NCI-H146 treated with DMSO at 0.1 percent for 48 hours (cell line): Measurements from ENCODE around the gene CDHR4.
A peak's percentile ranks its signal among the peaks of the same experiment; 100 is the strongest.
"Not testable (repeated sequence)": the region's sequence is repeated elsewhere in the genome, so short reads cannot be mapped to it uniquely, and the experiment has no call there.

ENCODE experiments used
- DNase-seq: peaks from one replicate; lab custom pipeline; 2025; ENCODE audit not compliant: unreplicated experiment; lab: John Stamatoyannopoulos, UW

The CDHR4 gene, protein sequence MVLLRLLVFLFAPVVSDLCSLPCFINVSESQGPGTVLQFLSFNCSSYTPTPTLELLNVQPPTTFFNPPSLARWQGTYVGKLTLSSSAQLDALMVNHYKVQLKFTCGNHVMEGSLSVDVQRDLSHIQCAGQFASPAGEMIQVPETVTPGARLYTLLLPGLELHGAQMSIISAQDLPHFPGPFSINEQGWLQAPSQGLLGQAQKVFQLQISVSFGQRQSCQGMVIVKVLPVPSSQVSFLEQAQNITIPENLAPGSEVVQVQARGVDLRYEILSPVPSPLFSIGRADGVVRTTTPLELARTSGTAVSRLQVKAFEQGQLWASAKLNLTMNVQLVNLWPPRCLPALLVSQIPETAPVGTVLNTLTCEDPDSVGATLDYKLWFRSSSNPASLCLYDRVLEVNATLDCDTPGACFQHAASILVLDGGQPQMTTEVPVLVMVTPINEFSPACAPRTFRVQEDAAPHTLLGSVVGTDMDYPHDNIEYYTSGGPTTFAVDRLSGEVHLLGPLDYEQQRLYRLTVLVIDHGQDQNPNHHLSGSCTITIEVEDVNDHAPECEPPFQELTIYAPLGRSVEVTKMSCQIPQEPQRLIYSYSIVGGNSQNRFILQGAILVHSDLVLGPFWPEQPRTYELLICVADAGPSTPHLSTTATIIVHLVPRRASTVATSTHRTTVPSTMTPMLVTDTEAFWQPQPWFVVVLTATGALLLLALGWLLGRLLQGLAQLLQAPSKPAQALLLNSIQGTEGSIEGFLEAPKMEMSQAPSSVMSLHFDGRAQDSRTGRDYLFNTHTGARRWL

GRCh38 chr3:49799761-49800160 lies at the start of gene CDHR4:
CDHR4 (minus strand) TSS chr3:49799873; CDS start chr3:49799812, 61 bp downstream.
- DNase-seq, result no peak

- DNase-seq, result no peak
These were observed 46.0 kb upstream of the CDHR4 start for GRCh38 chr3:49845694-49846093.

DNA sequence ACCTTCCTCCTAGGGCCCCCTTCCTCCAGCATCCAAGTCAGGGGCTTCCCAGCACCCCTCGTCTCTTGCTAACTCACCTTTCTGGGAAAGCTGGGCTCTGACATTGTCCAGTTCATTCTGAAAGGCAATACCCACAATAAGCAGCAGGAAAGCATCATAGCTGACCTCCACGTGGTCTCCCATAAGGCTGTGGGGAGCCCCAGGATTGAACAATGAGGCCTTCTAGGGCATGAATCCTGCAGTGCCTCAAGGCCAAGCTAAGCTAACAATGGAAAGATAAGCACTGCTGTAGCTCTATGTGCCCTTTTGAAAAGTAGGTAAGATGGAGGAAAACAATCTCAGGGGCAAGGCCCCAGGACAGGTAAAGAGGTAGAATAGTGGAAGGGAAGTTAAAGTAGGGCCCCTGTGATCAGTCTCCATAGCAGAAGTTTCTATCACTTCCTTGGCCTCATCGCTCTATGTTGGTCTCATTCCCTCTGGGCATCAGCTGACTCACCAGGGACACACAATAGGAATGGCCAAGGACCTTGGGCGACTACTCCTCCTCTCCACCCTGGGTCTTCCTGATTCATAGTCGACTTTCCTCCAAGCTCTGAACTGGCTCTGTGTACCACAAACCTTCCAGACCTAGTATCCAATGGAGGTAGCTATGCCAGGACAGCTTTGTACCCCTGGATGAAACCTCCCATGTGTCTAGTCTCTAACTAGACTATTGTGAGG lies 45.0 kb upstream of the CDHR4 start:
- DNase-seq, result no peak

DNA sequence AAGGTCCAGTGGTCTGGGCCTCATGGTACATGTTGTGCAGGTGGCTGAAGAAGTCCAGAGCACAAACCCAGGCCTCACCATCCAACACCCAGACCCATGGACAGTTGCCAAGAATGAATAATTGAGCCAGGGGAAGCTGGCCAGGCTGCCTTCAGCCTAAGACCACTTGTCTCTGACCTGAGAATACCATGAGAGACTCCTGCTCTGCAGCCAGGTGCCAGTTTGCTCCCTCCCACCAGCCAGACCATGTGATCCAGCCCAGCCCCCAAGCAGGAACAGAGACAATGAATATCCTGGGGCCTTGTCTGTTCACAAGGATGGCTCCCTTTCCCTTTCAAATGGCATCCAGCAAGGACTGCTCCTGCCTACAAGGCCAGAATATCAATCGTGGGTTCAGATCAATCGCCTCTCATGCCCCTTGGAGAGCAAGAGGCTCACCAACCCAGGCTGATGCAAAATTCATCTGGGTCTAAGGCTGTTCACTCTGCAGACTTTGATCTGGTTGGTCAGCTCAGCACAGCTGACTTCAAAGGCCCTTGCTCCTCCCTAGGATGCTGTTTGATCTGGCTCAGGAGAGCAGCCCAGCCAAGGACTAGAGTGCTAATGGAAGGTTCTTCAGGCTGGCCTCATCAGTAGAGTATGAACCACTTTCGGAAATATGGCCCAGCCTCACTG lies 43.3 kb upstream of the CDHR4 start:
- DNase-seq, result no peak

DNA sequence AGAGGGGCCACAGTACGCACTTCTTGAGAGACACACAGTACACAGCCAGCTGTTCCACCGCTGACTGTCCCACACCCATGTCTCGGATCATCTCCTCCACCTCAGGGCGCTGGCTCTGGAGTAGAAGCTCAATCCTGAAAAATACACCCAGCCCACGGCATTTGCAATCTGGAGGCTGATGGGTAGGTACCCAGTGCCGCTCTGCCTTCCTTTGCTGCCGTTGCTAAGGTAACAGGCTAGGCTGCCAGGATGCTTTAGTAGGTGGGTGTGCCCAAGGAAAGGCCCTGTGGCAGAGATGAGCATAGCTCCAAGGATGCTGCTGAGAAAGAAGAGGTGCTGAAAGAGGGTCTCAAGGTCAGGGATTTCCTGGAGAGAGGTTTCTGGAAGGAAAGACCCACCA lies 42.1 kb upstream of the CDHR4 start:
- DNase-seq, result no peak

- DNase-seq, result no peak
These were observed 41.5 kb upstream of the CDHR4 start for GRCh38 chr3:49841126-49841696.

DNA sequence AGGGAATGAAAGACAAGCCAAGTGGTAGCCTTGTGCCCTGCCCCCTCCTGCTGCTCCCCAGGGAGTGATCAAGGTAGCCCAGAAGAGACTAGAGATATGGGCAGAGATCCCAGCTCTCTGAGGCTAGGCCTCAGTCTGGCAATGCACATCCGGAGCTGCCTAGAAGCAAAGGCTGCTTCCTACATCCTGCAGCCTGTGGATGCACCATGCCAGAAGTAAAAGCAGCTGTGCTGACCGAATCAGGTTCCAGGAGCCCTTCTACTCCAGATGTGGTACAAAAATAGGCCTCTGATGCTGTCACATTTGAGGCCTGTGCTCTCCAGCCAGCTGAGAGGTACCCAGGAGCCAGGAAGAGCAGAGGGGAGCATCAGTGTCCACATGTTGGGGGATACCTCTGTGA lies 40.7 kb upstream of the CDHR4 start:
- DNase-seq, result no peak

DNA sequence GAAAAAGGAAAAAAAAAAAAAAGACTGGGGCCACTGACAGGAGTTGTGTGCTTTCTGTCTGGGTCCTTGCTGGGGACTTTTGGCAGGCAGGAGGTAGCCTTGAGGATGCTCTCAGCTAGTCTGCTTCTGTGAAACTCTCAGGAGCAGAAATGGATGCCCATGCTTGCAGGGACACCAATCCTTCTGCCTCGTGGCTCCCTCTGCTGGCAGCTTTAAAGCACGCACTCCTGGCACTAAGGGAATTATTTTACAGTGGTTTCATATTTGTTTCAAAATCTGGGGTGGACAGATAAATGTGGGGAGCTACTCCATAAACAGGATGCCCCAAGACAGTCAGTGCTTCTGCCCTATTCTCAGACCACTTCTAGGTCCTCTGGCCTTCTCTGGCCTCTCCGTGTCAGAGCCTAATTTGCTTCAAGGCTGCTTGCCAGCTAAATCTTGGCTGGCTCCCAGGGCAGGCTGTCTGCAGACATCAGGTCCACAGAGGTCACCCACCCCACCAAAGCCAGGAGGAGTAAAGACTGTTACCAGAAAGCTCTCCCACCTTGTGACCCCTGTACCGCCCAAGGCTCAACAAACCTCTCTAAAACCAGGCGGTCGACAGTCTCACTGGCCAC lies 39.6 kb upstream of the CDHR4 start:
- peak; percentile 2 for DNase-seq

GRCh38 chr3:49831341-49831740 lies 31.7 kb upstream of the CDHR4 start:
- DNase-seq, result no peak

DNA sequence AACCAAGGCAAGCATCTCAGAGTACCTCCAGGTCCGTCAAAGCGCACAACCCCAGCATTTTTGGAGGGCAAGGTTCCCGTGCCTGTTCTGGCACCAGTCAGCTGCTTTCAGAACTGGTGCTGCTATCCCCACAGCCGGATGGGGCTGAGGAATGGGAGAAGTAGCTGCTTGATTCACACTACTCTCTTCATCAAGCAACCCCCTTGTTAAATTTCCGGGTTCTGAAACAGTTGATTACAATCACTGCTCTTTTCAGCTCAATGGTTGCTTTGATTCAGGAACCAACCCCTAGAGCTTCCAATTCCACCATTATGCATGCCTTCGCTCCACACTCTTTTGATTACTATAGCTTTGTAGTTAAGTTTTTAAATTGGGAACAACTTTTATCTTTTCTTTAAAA lies 26.3 kb upstream of the CDHR4 start:
- no peak for DNase-seq

DNA sequence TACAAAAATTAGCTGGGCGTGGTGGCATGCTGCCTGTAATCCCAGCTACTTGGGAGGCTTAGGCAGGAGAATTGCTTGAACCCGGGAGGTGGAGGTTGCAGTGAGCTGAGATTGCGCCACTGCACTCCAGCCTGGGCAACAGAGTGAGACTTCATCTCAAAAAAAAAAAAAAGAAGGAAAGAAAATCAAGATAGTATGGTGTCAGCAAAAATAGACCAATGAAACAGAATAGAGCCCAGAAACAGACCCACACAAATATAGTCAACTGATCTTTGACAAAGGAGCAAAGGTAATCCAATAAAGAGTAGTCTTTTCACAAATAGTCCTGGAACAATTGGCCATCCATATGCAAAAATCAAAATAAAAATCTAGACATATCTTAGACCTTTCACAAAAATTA lies 23.5 kb upstream of the CDHR4 start:
- not testable (repeated sequence) for DNase-seq

- no peak for DNase-seq
These were observed 14.0 kb upstream of the CDHR4 start, which contains the start of gene UBA7 for GRCh38 chr3:49813497-49814174. UBA7 (minus strand) TSS chr3:49813953; CDS start chr3:49813787, 166 bp downstream.

- DNase-seq, result no peak
These were observed 13.3 kb upstream of the CDHR4 start for GRCh38 chr3:49812916-49813496.

DNA sequence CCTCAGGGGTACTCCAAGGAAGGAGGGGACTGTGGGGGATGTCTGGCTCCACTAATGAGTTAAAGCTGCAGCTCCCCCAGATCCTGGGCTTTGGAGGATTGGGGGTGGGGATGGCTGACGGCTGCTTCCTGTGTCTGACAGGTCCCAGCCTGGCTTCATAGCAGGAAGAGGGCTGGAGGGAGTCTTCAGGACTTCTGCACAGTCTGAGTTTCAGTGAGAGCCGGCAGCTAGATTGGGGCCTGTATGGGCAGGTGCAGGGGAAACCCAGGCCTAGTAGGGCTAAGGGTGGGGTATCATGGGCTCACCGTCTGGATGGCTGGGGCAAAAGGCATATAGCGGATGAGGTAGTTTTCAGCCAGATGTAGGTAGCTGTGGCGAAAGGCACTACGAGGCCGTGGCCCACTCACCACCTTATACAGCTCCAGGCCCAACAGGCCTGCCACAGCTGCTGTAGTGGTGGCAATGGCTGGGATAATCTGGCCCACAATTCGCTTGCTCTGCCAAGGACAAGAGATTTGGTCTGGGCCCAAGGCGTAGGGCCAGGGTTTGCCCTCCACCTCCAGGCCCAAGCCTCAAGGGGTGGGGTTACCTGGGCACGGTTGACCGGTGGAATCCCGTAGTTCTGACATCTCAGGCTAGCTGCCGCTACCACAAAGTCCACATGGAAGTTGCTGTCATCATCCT lies 7.9 kb upstream of the CDHR4 start:
- no peak for DNase-seq

GRCh38 chr3:49806850-49807249 lies 7.2 kb upstream of the CDHR4 start:
- no peak for DNase-seq

- no peak for DNase-seq
These were observed 6.4 kb upstream of the CDHR4 start for GRCh38 chr3:49805897-49806701.

GRCh38 chr3:49805367-49805782 lies 5.7 kb upstream of the CDHR4 start:
- no peak for DNase-seq
